ENCODE results near the gene FAM89B. TPM values are rescaled to one million over a fixed set of nuclear protein-coding genes. Genes with fewer than 3 reads are reported as not detected.

FAM89B gene
- total and polyA plus RNA-seq, 7 donors, result 59.0 to 112 (median 67.4) TPM

- Histone ChIP-seq H3K27me3 (ENCODE audit: insufficient read depth in 3 of 3, low read length in 2 of 3) (no peaks in the 10 kb centered on the region), H3K27ac (peak overlapping the region; percentile 30), H3K4me3 (no peak overlapping the region), H3K36me3 (ENCODE audit: insufficient read depth in 1 of 2, low read depth in 1 of 2) (peaks cover 4 to 63% of the 10 kb centered on the region in 2 donors), H3K4me1 (peaks cover 37% of the 10 kb centered on the region), H3K9me3 (no peaks in the 10 kb centered on the region)
- intact Hi-C loops (cut with DNase I), result no loop called here
- 55 to 94% (median 67%) methylated on average over 2 to 3 of the region's 3 CpGs for WGBS, 3 donors
- no peak for TF ChIP-seq CTCF (IDR thresholded peaks at IDR 0.05)
- peak in 1 of 4 donors; percentile 2 for ATAC-seq
- no peak for DNase-seq
Measured at GRCh38 chr11:65595131-65595530, 22.8 kb downstream of the FAM89B start.

GRCh38 chr11:65595543-65596281 lies 23.4 kb downstream of the FAM89B start, which contains the start of gene KCNK7:
KCNK7 (minus strand) TSS chr11:65595800; CDS start chr11:65595772, 28 bp downstream.
- Histone ChIP-seq H3K9me3 (no peaks in the 10 kb centered on the region), H3K36me3 (ENCODE audit: insufficient read depth in 1 of 2, low read depth in 1 of 2) (peaks cover 4 to 58% of the 10 kb centered on the region in 2 donors), H3K4me3 (no peak within 1 kb of the TSS), H3K27ac (peak within 1 kb of the TSS; percentile 30), H3K27me3 (ENCODE audit: insufficient read depth in 3 of 3, low read length in 2 of 3) (no peaks in the 10 kb centered on the region), H3K4me1 (peaks cover 32% of the 10 kb centered on the region)
- 62 to 69% (median 67%) methylated on average over 12 of the region's 12 CpGs for WGBS, 3 donors
- ATAC-seq (peak in 3 of 4 donors; percentile 2 to 9 (median 8)), DNase-seq (peak in 1 of 2 donors; percentile 59)
- TF ChIP-seq CTCF (IDR thresholded peaks at IDR 0.05), result no peak
- intact Hi-C loops (cut with DNase I), result no loop called here

GRCh38 chr11:65596520-65596919 lies 24.2 kb downstream of the FAM89B start:
- intact Hi-C loops (cut with DNase I), result no loop called here
- DNase-seq (no peak), ATAC-seq (no peak)
- Histone ChIP-seq H3K36me3 (ENCODE audit: insufficient read depth in 1 of 2, low read depth in 1 of 2) (peaks cover 4 to 50% of the 10 kb centered on the region in 2 donors), H3K4me3 (no peak overlapping the region), H3K9me3 (no peaks in the 10 kb centered on the region), H3K27me3 (ENCODE audit: insufficient read depth in 3 of 3, low read length in 2 of 3) (no peaks in the 10 kb centered on the region), H3K27ac (no peak overlapping the region), H3K4me1 (peaks cover 32% of the 10 kb centered on the region)
- TF ChIP-seq CTCF (IDR thresholded peaks at IDR 0.05), result no peak
- 50 to 63% (median 61%) methylated on average over 4 to 6 of the region's 6 CpGs for WGBS, 3 donors

GRCh38 chr11:65598258-65598699 lies 25.9 kb downstream of the FAM89B start:
- no peak for ATAC-seq
- intact Hi-C loops (cut with DNase I), result no loop called here
- H3K27me3 ChIP-seq (ENCODE audit: insufficient read depth in 3 of 3, low read length in 2 of 3), result no peaks in the 10 kb centered on the region
- TF ChIP-seq CTCF (IDR thresholded peaks at IDR 0.05), result no peak
- H3K27ac ChIP-seq, result no peak overlapping the region
- peaks cover 22% of the 10 kb centered on the region for H3K4me1 ChIP-seq
- H3K36me3 ChIP-seq (ENCODE audit: insufficient read depth in 1 of 2, low read depth in 1 of 2), result peaks cover 2 to 44% of the 10 kb centered on the region in 2 donors
- 84 to 88% (median 88%) methylated on average over 15 to 16 of the region's 16 CpGs for WGBS, 3 donors
- no peak for DNase-seq
- H3K4me3 ChIP-seq, result no peak overlapping the region
- H3K9me3 ChIP-seq, result no peaks in the 10 kb centered on the region

Measured in psoas muscle (tissue), 8 donors.